Transverse colon (tissue), 4 donors: ENCODE measurements around the gene SLC17A7. TPM values are rescaled to one million over a fixed set of nuclear protein-coding genes. Genes with fewer than 3 reads are reported as not detected.

Experiments
- DNase-seq: peaks from one replicate; pipeline ENCODE4 v3.0.0-alpha.2; 2019
- H3K27ac ChIP-seq, 4 donors: fragments of 200-600 bp; sonication (generic); 2 replicates each; pipeline ENCODE4 v1.5.1; 2016 to 2018; ENCODE audit warnings: inconsistent platforms in 4 of 4
- H3K27me3 ChIP-seq: fragments of 200-600 bp; sonication (generic); 2 replicates; pipeline ENCODE4 v1.5.1; 2017; ENCODE audit warnings: inconsistent platforms
- H3K36me3 ChIP-seq, 4 donors: fragments of 200-600 bp; sonication (generic); 2 replicates each; pipeline ENCODE4 v1.5.1; 2017 to 2019; ENCODE audit warnings: inconsistent platforms in 4 of 4
- H3K4me1 ChIP-seq, 4 donors: fragments of 200-600 bp; sonication (generic); 2 replicates each; pipeline ENCODE4 v1.5.1; 2017 to 2020; ENCODE audit warnings: inconsistent platforms in 4 of 4
- H3K4me3 ChIP-seq, 4 donors: fragments of 200-600 bp; sonication (generic); 1 replicate in 1 of 4; 2 replicates in 3 of 4; pipeline versions ENCODE4 v1.5.1 to v1.6.1; 2017 to 2019; ENCODE audit warnings: inconsistent platforms in 4 of 4
- H3K9me3 ChIP-seq, 2 donors: fragments of 200-600 bp; sonication (generic); 2 replicates each; pipeline ENCODE4 v1.5.1; 2017 to 2019; ENCODE audit warnings: inconsistent platforms in 2 of 2
- CTCF ChIP-seq, 5 experiments: fragments of 200-600 bp in 3 of 5; fragments of 450-650 bp in 2 of 5; sonication (generic) in 3 of 5; IDR thresholded peaks; 1 replicate in 2 of 5; 2 replicates in 3 of 5; pipeline ENCODE4 v1.5.1; 2016 to 2017; ENCODE audit warnings: antibody characterized with exemption in 5 of 5, inconsistent platforms in 3 of 5, mild to moderate bottlenecking in 2 of 5, moderate library complexity in 1 of 5
- EP300 ChIP-seq: sonication (generic); formaldehyde crosslinking; IDR thresholded peaks from one replicate; pipeline ENCODE4 v1.6.1; 2017; ENCODE audit warnings: antibody characterized with exemption, low read depth
- POLR2A ChIP-seq: fragments of 450-650 bp; IDR thresholded peaks from one replicate; pipeline ENCODE4 v1.6.1; 2016; ENCODE audit warnings: antibody characterized with exemption, mild to moderate bottlenecking, moderate library complexity
- POLR2AphosphoS5 ChIP-seq, 3 donors: sonication (generic); formaldehyde crosslinking; IDR thresholded peaks; one replicate each; pipeline ENCODE4 v1.6.1; 2016; ENCODE audit warnings: antibody characterized with exemption in 3 of 3
- WGBS, 2 donors: methylation state at CpG; one replicate each; pipeline ENCODE4 v1.1.5; 2018; ENCODE audit warnings: low coverage in 1 of 2; 5-methylcytosine and 5-hydroxymethylcytosine counted together
- in situ Hi-C, 4 donors: fragments of 200-750 bp; cut with MboI; loops; one replicate each; pipeline versions ENCODE4 v1.15.0 to v1.15.1; 2017; ENCODE audit warnings: low sequenced_read_pairs in 3 of 4, low pct_ligation_motif_present in 1 of 4, low pct_unique_long_range_greater_than_20kb in 1 of 4
- intact Hi-C: fragments of 100-400 bp; cut with DNase I; formaldehyde crosslinking; loops from one replicate; pipeline ENCODE4 v1.15.1; 2023; ENCODE audit warnings: low total_unique reads
- total RNA-seq, 4 donors: library from RNA; depleted of rRNA; stranded (reverse); fragments of >200 nt; gene quantifications; one replicate each; pipeline ENCODE4 v1.1.0, GENCODE V29; 2016

The SLC17A7 gene
- total RNA-seq, 4 donors from 2014 or later = 0.55 to 1.1 TPM; not detected in 2

GRCh38 chr19:49488863-49489537 lies 47.7 kb upstream of the SLC17A7 start:
- H3K4me3 ChIP-seq = peak overlapping the region; percentile 67 to 98 (median 92)
- H3K9me3 ChIP-seq = no peaks in the 10 kb centered on the region
- no peak for TF ChIP-seq CTCF (IDR thresholded peaks at IDR 0.05)
- no peak for TF ChIP-seq EP300
- no peak for TF ChIP-seq POLR2AphosphoS5 (IDR thresholded peaks at IDR 0.05)
- TF ChIP-seq POLR2A = no peak
- DNase-seq = no peak
- intact Hi-C loops (no loop called here), in situ Hi-C loops (loop anchor here in 1 of 4 donors (25.0 kb wide), 1 partner anchor 373 kb away; the partner anchor contains the start of genes PNKP and PTOV1)
- 14% methylated on average over 15 of the region's 15 CpGs; no CpG with 5 or more reads in 1 of the 2 donors for WGBS, 2 donors
- H3K27ac ChIP-seq = peak overlapping the region; percentile 93 to 97 (median 94)
- H3K27me3 ChIP-seq = no peaks in the 10 kb centered on the region
- peaks cover 0 to 34% (median 19%) of the 10 kb centered on the region in 4 donors for H3K36me3 ChIP-seq
- peaks cover 18 to 30% (median 25%) of the 10 kb centered on the region in 4 donors for H3K4me1 ChIP-seq

DNA sequence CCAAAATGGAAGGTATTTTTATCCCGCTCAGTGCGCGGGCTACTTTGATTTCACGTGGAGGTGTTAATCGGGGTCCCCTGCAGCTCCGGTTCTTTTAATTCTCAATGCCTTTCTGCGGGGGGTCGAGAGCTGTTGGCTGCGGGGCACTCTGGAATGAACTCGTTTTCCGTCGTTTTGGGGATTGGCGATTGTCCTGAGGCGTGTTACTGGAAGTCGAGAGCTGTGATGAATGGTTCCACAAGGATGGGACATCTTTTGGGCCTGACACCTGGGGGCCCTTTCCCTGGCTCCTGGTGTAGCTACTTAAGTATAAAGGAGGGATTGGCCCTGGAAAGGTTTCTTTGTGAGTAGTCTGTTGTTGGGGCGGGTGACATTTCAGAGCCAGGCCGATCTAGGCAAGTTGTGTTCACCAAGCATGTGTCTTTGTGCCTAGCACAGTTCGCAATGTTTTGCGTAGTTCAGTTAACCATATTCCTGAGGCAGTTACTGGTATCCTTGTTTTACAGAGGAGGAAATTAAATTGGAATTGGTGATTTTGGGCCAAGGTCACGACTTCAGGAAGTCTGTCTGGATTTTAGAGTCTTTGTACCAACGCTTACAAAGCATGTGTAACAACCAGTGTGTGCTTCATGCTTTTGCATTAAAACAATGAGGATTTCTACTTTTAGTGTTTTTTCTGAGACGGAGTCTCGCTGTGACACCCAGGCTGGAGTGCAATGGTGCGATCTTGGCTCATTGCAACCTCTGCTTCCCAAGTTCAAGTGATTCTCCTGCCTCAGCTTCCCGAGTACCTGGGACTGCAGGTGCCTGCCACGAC lies 46.9 kb upstream of the SLC17A7 start:
- DNase-seq = no peak
- no peak for TF ChIP-seq EP300
- TF ChIP-seq POLR2A = no peak
- no peak for TF ChIP-seq CTCF (IDR thresholded peaks at IDR 0.05)
- TF ChIP-seq POLR2AphosphoS5 (IDR thresholded peaks at IDR 0.05) = no peak
- no peaks in the 10 kb centered on the region for H3K9me3 ChIP-seq
- intact Hi-C loops = no loop called here
- H3K4me3 ChIP-seq = peak overlapping the region; percentile 67 to 98 (median 92)
- in situ Hi-C loops = loop anchor here in 1 of 4 donors (25.0 kb wide), 1 partner anchor 374 kb away; the partner anchor contains the start of genes PNKP and PTOV1
- H3K4me1 ChIP-seq = peaks cover 18 to 30% (median 24%) of the 10 kb centered on the region in 4 donors
- peak overlapping the region; percentile 93 to 97 (median 94) for H3K27ac ChIP-seq
- WGBS, 2 donors = 0 to 4% methylated on average over 4 to 26 of the region's 26 CpGs
- peaks cover 0 to 34% (median 19%) of the 10 kb centered on the region in 4 donors for H3K36me3 ChIP-seq
- H3K27me3 ChIP-seq = no peaks in the 10 kb centered on the region

DNA sequence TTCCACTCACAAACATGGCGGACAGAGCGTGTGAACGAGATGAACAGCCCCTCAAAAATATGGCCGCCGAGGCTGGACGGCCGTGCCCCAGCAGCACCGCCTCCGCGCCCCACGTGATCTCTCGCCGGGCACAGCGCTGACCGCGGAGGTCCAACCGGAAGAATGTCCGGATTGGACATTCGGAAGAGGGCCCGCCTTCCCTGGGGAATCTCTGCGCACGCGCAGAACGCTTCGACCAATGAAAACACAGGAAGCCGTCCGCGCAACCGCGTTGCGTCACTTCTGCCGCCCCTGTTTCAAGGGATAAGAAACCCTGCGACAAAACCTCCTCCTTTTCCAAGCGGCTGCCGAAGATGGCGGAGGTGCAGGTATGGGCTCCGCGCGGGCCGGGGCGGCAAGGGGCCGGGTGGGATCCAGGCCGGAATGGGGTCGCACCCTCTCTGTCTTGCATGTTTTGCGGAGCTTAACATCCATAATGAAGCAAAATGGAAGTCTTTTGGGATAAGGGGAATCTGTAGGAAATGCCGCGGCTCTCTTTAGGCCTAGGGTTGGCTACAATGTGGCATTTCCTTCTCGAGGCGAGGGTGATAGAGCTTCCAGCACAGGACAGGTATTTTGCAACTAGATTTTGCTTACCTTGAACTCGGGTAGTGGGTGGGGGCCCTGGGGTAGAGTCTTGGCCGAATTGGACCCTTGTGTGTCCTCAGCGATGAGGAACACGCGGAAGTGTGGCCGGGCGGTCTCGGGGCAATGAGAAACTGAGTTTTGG lies 46.1 kb upstream of the SLC17A7 start, which contains the start of gene RPL13A:
Gene RPL13A (plus strand): TSS at position 332 of the 769 bp plus-strand sequence. CDS start 22 bp downstream, at position 354.
- TF ChIP-seq POLR2A (peak; percentile 100), EP300 (no peak), CTCF (IDR thresholded peaks at IDR 0.05) (no peak), POLR2AphosphoS5 (IDR thresholded peaks at IDR 0.05) (peak; percentile 100)
- peak; percentile 100 for DNase-seq
- Histone ChIP-seq H3K27me3 (no peaks in the 10 kb centered on the region), H3K4me1 (peaks cover 18 to 30% (median 24%) of the 10 kb centered on the region in 4 donors), H3K27ac (peak within 1 kb of the TSS; percentile 93 to 97 (median 94)), H3K36me3 (peaks cover 0 to 29% (median 16%) of the 10 kb centered on the region in 4 donors), H3K4me3 (peak within 1 kb of the TSS; percentile 67 to 98 (median 92)), H3K9me3 (no peaks in the 10 kb centered on the region)
- in situ Hi-C loops = loop anchor here in 1 of 4 donors (25.0 kb wide), 1 partner anchor 375 kb away; the partner anchor contains the start of genes PNKP and PTOV1
- intact Hi-C loops = no loop called here
- 0% methylated on average over 57 of the region's 57 CpGs; no CpG with 5 or more reads in 1 of the 2 donors for WGBS, 2 donors
